Left lung (tissue), 10 donors: Measurements from ENCODE around the gene PCNX2. TPM values are rescaled to one million over a fixed set of nuclear protein-coding genes. Genes with fewer than 3 reads are reported as not detected.

ENCODE experiments used
- ATAC-seq: fragments of 200-7000 bp; cut with Tn5 transposase; one replicate; pipeline ENCODE4 v1.9.1; 2020; ENCODE audit warnings: moderate library complexity
- DNase-seq, 4 donors: peaks; one replicate each; pipeline ENCODE4 v3.0.0-alpha.2; 2013 to 2020
- H3K27ac ChIP-seq, 2 donors: fragments of 200-600 bp; sonication (generic) in 1 of 2; one replicate each; pipeline versions ENCODE4 v1.5.0 to v1.8.0; 2020 to 2021
- H3K27me3 ChIP-seq, 2 donors: fragments of 200-600 bp; sonication (generic) in 1 of 2; one replicate each; pipeline versions ENCODE4 v1.5.0 to v1.8.0; 2020 to 2021
- H3K36me3 ChIP-seq, 2 donors: fragments of 200-600 bp; sonication (generic) in 1 of 2; one replicate each; pipeline versions ENCODE4 v1.5.0 to v1.8.0; 2020 to 2021
- H3K4me1 ChIP-seq, 2 donors: fragments of 200-600 bp; one replicate each; pipeline ENCODE4 v1.8.0; 2021
- H3K4me3 ChIP-seq, 2 donors: fragments of 200-600 bp; sonication (generic) in 1 of 2; one replicate each; pipeline versions ENCODE4 v1.5.0 to v1.8.0; 2020 to 2021; ENCODE audit warnings: mild to moderate bottlenecking in 1 of 2
- H3K9me3 ChIP-seq, 2 donors: fragments of 200-600 bp; sonication (generic) in 1 of 2; one replicate each; pipeline versions ENCODE4 v1.5.0 to v1.8.0; 2020 to 2021
- intact Hi-C, 2 donors: fragments of 100-400 bp; cut with DNase I; formaldehyde crosslinking; loops; one replicate each; pipeline versions ENCODE4 v1.11.2 to v1.14.2; 2022
- polyA plus RNA-seq, 6 donors: library from polyadenylated mRNA; unstranded; fragments of 120-200 nt; gene quantifications; one replicate each; pipeline ENCODE4 v1.2.1, GENCODE V29; 2013; ENCODE audit not compliant: insufficient read length in 6 of 6
- total RNA-seq, 2 donors: library from RNA; stranded (reverse); fragmentation: NEBNext Ultra II Directional; extraction: Animal tissue kit (Norgen Biotek cat#: 25700); gene quantifications; one replicate each; pipeline ENCODE4 v1.2.1, GENCODE V29; 2021
- TF ChIP-seq, protein P1 (sequence below), 2 donors: fragments of 200-600 bp; sonication (generic) in 1 of 2; IDR thresholded peaks; one replicate each; pipeline versions ENCODE4 v1.5.0 to v1.8.0; 2021; ENCODE audit warnings: antibody characterized with exemption in 2 of 2
- donor health status: DM: no; HTN: yes; CAD: no.
- donor health status: DM: no; HTN: no; CAD: no.

The PCNX2 gene
- total and polyA plus RNA-seq, 8 donors = 9.2 to 14.7 (median 11.3) TPM

GRCh38 chr1:233299450-233299849 lies 3.9 kb upstream of the PCNX2 start:
- Histone ChIP-seq H3K9me3 (peaks cover 0 to 3% of the 10 kb centered on the region in 2 donors), H3K27ac (no peak overlapping the region), H3K36me3 (no peaks in the 10 kb centered on the region), H3K4me1 (peaks cover 0 to 14% of the 10 kb centered on the region in 2 donors), H3K27me3 (peaks cover 0 to 34% of the 10 kb centered on the region in 2 donors), H3K4me3 (no peak overlapping the region)
- TF ChIP-seq, protein P1, sequence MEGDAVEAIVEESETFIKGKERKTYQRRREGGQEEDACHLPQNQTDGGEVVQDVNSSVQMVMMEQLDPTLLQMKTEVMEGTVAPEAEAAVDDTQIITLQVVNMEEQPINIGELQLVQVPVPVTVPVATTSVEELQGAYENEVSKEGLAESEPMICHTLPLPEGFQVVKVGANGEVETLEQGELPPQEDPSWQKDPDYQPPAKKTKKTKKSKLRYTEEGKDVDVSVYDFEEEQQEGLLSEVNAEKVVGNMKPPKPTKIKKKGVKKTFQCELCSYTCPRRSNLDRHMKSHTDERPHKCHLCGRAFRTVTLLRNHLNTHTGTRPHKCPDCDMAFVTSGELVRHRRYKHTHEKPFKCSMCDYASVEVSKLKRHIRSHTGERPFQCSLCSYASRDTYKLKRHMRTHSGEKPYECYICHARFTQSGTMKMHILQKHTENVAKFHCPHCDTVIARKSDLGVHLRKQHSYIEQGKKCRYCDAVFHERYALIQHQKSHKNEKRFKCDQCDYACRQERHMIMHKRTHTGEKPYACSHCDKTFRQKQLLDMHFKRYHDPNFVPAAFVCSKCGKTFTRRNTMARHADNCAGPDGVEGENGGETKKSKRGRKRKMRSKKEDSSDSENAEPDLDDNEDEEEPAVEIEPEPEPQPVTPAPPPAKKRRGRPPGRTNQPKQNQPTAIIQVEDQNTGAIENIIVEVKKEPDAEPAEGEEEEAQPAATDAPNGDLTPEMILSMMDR (IDR thresholded peaks at IDR 0.05) = no peak
- ATAC-seq (no peak), DNase-seq (no peak)
- intact Hi-C loops = no loop called here

DNA sequence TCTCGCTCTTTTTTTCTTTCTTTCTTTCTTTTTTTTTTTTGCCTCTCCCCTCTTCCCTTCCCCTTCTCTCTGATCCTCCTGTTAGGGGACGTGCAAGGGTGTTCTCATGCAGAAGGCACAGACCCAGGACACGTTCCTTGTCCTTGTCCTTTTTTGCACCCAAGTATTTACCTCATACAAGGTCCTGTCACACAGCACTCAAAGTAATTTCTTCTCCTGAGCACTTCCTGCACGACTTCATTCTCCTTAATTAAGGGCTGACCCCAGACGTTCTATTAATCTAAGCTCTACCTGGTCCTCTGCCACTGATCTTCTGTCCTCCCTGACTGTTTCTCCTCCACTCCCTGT lies 424 bp upstream of the PCNX2 start:
- TF ChIP-seq, protein P1 (IDR thresholded peaks at IDR 0.05) = no peak
- Histone ChIP-seq H3K27ac (no peak overlapping the region), H3K4me3 (peak overlapping the region in 1 of 2 donors; percentile 61)

DNA sequence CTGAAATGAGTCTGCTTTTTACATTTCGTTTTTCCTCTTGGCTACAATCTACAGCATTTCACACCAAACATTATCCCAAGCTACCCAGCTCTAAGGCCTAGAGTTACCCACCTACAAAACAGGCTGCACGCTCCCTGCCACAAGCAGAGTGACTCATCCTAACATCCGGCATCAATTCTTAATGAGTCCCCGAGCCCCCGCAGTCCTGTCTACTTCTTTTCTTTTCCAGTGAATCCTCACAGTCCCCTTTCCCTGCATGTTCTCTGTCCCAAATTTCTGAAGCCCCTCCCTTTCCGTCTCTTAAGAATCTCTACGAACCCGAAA lies 650 bp downstream of the PCNX2 start:
- no peaks in the 10 kb centered on the region for H3K9me3 ChIP-seq
- ATAC-seq = peak; percentile 42
- intact Hi-C loops = no loop called here
- DNase-seq = peak in 1 of 4 donors; percentile 10
- peak overlapping the region; percentile 55 to 61 for H3K4me3 ChIP-seq
- peaks cover 0 to 27% of the 10 kb centered on the region in 2 donors for H3K27me3 ChIP-seq
- peaks cover 0 to 22% of the 10 kb centered on the region in 2 donors for H3K4me1 ChIP-seq
- H3K27ac ChIP-seq = peak overlapping the region in 1 of 2 donors; percentile 23
- H3K36me3 ChIP-seq = no peaks in the 10 kb centered on the region
- TF ChIP-seq, protein P1 (IDR thresholded peaks at IDR 0.05) = no peak

More for the DNA sequence above, 424 bp upstream of the PCNX2 start:
- intact Hi-C loops = no loop called here
- H3K4me1 ChIP-seq = peaks cover 0 to 22% of the 10 kb centered on the region in 2 donors
- no peaks in the 10 kb centered on the region for H3K9me3 ChIP-seq
- H3K27me3 ChIP-seq = peaks cover 0 to 34% of the 10 kb centered on the region in 2 donors
- DNase-seq = no peak
- no peaks in the 10 kb centered on the region for H3K36me3 ChIP-seq
- ATAC-seq = no peak

- H3K4me3 ChIP-seq = no peak overlapping the region
- H3K4me1 ChIP-seq = peaks cover 0 to 22% of the 10 kb centered on the region in 2 donors
- no peak for ATAC-seq
- H3K27ac ChIP-seq = no peak overlapping the region
- intact Hi-C loops = no loop called here
- H3K9me3 ChIP-seq = no peaks in the 10 kb centered on the region
- H3K27me3 ChIP-seq = peaks cover 0 to 27% of the 10 kb centered on the region in 2 donors
- no peak for DNase-seq
- H3K36me3 ChIP-seq = no peaks in the 10 kb centered on the region
- TF ChIP-seq, protein P1 (IDR thresholded peaks at IDR 0.05) = no peak
Measured at GRCh38 chr1:233293556-233294446, 1.7 kb downstream of the PCNX2 start.

DNA sequence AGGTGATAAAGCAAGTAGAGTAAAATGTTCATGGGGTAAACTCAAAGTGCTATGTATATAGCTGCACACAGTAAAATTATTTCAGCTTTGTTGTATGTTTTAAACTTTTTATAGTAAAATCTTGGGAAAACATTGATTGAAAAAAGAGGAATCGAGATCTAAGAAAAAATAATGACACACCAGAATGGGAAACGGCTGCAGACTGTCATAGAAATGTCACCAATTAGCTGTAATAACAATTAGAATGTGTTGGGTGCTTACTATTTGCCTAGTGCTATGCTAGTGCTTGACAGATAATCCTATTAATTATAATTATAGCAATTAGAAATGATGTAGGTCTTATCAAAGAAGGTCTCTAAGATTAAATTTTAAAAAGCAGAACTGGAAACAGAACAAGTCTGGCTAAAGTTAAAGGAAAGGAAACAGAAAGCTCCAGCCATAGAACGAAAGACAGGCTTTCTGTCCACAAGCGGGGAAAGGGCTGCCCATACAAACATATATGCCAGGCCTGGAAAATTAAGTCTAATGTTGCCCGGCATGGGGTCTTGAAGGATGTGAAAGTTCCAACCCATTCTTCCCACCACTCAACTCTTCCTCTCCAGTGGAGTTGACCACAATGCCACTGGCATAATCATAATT lies 5.0 kb downstream of the PCNX2 start:
- no peaks in the 10 kb centered on the region for H3K36me3 ChIP-seq
- H3K27ac ChIP-seq = no peak overlapping the region
- peaks cover 0 to 18% of the 10 kb centered on the region in 2 donors for H3K4me1 ChIP-seq
- intact Hi-C loops = no loop called here
- peaks cover 0 to 11% of the 10 kb centered on the region in 2 donors for H3K27me3 ChIP-seq
- DNase-seq (no peak), ATAC-seq (no peak)
- no peaks in the 10 kb centered on the region for H3K9me3 ChIP-seq
- TF ChIP-seq, protein P1 (IDR thresholded peaks at IDR 0.05) = no peak
- no peak overlapping the region for H3K4me3 ChIP-seq
